HUES48 (cell line): Measurements from ENCODE around the gene DTYMK.
A peak's percentile ranks its signal among the peaks of the same experiment; 100 is the strongest.
"Not testable (repeated sequence)": the region's sequence is repeated elsewhere in the genome, so short reads cannot be mapped to it uniquely, and the experiment has no call there.

Experiments
- H3K27ac ChIP-seq: one replicate; pipeline ENCODE4 v1.7.0; 2013; ENCODE audit warnings: low read depth, low read length, inconsistent platforms
- H3K27me3 ChIP-seq: 2 replicates; pipeline ENCODE4 v1.6.1; 2013; ENCODE audit warnings: mild to moderate bottlenecking, low read length; ENCODE audit not compliant: control insufficient read depth, insufficient read depth
- H3K36me3 ChIP-seq: 2 replicates; pipeline ENCODE4 v1.6.1; 2013; ENCODE audit warnings: low read length; ENCODE audit not compliant: control insufficient read depth, insufficient read depth
- H3K4me1 ChIP-seq: 2 replicates; pipeline ENCODE4 v1.6.1; 2013; ENCODE audit warnings: mild to moderate bottlenecking, low read length; ENCODE audit not compliant: control insufficient read depth, insufficient read depth
- H3K4me3 ChIP-seq: 2 replicates; pipeline ENCODE4 v1.5.1; 2013; ENCODE audit warnings: mild to moderate bottlenecking, low read depth, low read length
- H3K9ac ChIP-seq: 2 replicates; pipeline ENCODE4 v1.6.1; 2013; ENCODE audit warnings: mild to moderate bottlenecking, low read depth, low read length, moderate library complexity
- H3K9me3 ChIP-seq: 2 replicates; pipeline ENCODE4 v1.6.1; 2013; ENCODE audit warnings: low read length; ENCODE audit not compliant: control insufficient read depth, insufficient read depth

DTYMK gene, protein sequence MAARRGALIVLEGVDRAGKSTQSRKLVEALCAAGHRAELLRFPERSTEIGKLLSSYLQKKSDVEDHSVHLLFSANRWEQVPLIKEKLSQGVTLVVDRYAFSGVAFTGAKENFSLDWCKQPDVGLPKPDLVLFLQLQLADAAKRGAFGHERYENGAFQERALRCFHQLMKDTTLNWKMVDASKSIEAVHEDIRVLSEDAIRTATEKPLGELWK

DNA sequence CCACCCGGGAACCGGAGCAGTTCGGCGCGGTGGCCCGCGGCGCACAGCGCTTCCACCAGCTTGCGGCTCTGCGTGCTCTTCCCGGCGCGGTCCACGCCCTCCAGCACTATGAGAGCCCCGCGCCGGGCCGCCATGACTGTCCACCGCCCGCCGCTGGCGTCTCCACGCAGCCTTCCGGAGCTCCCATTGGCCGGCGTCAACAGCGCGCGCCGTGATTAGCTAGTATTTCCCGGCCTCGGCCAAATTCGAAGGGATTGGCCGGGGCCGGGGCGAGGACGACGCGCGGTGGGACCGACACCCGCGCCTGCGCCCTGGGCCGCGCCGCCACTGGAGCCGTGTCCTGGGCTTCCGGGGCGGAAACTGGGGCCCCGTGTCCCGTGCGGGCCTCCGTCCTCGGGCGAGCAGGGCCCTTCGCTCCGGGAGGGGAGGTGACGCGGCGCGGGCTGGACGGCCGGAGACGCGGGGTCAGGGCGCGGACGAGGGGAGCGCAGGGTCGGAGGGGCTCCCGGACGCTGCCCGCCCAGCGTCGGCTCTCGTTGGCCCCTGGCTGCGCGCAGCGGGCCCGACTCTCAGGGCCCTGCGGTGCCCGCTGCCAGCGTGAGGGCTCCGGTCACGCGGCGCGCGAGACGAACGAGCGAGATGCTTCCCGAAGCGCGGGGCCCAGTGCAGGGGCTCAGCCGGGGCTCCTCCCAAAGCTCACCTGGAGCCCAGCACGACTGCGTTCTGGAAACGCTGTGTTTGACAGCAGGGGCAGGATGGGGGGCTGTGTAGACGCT, at the start of gene DTYMK:
Gene DTYMK, minus strand, starts transcription at position 166 of the 776 bp plus-strand sequence. Its CDS starts 32 bp downstream, at position 134.
- H3K4me1 ChIP-seq = peaks cover 7% of the 10 kb centered on the region
- peak within 1 kb of the TSS; percentile 89 for H3K9ac ChIP-seq
- H3K27me3 ChIP-seq = no peaks in the 10 kb centered on the region
- no peaks in the 10 kb centered on the region for H3K9me3 ChIP-seq
- peaks cover 59% of the 10 kb centered on the region for H3K36me3 ChIP-seq
- H3K4me3 ChIP-seq = peak within 1 kb of the TSS; percentile 90
- H3K27ac ChIP-seq = peak within 1 kb of the TSS; percentile 87

DNA sequence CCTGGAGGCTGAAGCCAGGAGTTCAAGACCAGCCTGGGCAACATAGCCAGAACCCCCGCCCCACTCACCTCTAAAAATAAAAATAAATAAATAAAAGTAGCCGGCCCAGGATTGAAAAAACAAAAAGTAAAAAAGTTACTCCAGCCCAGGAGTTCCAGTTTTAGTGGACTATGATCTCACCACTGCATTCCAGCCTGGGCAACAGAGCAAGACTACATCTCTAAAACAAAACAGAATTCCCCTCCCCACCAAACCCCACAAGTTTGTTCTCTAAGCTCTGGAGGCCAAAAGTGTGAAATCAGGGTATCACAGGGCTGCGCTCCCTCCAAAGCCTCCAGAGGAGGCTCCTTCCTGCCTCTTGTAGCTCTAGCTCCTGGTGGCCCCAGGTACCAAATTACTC, 49.5 kb upstream of the DTYMK start:
- Histone ChIP-seq H3K27ac (no peak overlapping the region), H3K4me3 (no peak overlapping the region), H3K9ac (no peak overlapping the region), H3K27me3 (peaks cover 9% of the 10 kb centered on the region; the same call in 1 of the 2 replicates), H3K4me1 (no peaks in the 10 kb centered on the region), H3K9me3 (no peaks in the 10 kb centered on the region), H3K36me3 (no peaks in the 10 kb centered on the region)

DNA sequence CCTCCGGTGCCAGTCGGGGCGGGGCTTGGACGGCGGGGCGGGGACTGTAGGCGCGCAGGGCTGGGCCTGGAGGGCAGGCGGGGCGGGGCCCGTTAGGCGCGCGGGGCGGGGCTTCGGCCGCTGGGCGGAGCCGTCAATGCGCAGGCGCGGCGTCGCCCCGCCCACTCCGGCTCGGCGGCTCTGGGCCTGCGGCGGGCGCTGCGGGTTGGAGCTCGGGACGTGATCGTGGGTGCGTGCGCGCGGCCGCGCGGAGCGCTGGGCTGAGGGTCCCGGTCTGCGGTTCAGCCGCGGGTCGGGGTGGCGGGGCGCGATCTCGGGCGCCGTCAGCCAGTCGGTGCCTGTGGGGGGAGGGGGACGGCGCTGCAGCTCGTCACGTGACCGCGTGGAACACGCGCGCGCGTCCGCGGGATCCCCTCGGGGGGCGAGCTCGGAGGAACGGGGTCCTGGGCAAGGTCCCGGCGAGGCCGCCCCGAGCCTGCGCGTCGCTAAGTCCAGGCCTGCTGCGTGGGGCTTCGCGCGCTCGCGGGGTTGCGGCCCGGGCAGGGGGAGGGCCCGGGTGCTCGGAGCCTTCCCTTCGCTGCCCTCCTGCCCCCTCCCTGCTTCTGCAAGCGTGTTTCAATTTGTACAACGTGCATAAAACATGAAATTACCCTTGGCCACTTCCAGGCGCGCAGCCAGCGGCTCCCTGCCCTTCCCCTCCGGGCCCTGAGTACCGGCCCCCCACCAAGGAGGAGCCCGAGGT, 48.0 kb upstream of the DTYMK start, which contains the start of gene D2HGDH:
Gene D2HGDH, plus strand, starts transcription at position 164 of the 742 bp plus-strand sequence. CDS start 595 bp downstream, outside the sequence.
- no peaks in the 10 kb centered on the region for H3K36me3 ChIP-seq
- H3K9ac ChIP-seq = peak within 1 kb of the TSS; percentile 51; the same call in 1 of the 2 replicates
- peak within 1 kb of the TSS; percentile 47 for H3K27ac ChIP-seq

DNA sequence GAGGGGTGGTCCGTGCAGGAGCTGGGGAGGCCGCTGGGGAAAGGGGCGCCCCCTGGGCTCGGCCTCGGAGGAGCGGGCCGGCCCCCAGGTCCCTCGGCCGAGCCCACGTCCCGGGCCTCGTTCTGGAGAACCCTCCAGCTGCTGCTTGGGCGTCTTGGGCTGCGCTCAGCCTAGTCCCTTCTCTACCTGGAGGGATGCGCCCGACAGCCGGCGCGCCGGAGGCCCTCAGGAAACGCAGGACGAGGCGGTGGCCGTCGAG, 47.5 kb upstream of the DTYMK start:
- peak overlapping the region; percentile 60 for H3K4me3 ChIP-seq
- peaks cover 9% of the 10 kb centered on the region; the same call in 1 of the 2 replicates for H3K27me3 ChIP-seq
- H3K27ac ChIP-seq = no peak overlapping the region
- H3K9me3 ChIP-seq = no peaks in the 10 kb centered on the region
- no peak overlapping the region for H3K9ac ChIP-seq
- H3K4me1 ChIP-seq = no peaks in the 10 kb centered on the region
- H3K36me3 ChIP-seq = no peaks in the 10 kb centered on the region

More for the DNA sequence above, 48.0 kb upstream of the DTYMK start, which contains the start of gene D2HGDH:
- peaks cover 9% of the 10 kb centered on the region; the same call in 1 of the 2 replicates for H3K27me3 ChIP-seq
- no peaks in the 10 kb centered on the region for H3K9me3 ChIP-seq
- no peaks in the 10 kb centered on the region for H3K4me1 ChIP-seq
- H3K4me3 ChIP-seq = peak within 1 kb of the TSS; percentile 83

DNA sequence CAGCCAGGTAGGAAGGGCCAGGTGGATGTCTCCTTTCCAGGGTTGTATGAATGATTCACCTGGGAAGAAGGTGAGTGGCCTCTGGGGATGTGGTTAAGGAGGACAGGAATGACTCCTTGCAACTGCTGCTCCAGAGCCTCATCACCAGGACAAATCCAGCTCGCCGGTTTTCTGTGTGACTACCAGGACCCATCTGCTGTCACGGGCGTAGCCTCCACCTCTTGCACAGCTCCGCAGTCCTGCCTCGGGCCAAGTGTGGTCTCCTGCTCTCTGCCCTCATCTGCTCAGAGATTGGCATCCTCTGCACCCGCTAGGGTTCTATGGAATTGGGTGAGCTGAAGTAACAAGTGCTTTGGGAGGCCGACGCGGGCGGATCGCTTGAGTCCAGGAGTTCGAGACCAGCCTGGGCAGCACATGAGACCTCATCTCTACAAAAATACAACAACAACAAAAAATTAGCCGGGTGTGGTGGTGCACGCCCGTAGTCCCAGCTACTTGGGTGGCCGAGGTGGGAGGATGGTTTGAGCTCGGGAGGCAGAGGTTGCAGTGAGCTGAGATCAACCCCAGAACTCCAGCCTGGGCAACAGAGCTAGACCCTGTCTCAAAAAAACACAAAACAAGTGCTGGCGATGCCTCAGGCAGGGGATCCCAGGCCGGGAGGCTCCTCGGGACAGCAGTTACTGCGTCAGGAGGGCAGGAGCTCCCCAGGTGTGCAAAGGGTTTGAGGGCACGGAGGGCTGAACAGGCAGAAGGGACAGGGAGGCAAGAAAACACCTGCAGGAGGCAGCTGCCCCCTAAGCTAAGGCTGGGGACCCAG, 47.0 kb upstream of the DTYMK start:
- H3K27ac ChIP-seq = no peak overlapping the region
- H3K36me3 ChIP-seq = 0 out of 2 replicates have a peak, but pooled peaks cover 1% of the 10 kb centered on the region
- no peaks in the 10 kb centered on the region for H3K9me3 ChIP-seq
- peaks cover 9% of the 10 kb centered on the region; the same call in 1 of the 2 replicates for H3K27me3 ChIP-seq
- H3K4me3 ChIP-seq = peak overlapping the region; percentile 60
- no peaks in the 10 kb centered on the region for H3K4me1 ChIP-seq
- H3K9ac ChIP-seq = no peak overlapping the region

DNA sequence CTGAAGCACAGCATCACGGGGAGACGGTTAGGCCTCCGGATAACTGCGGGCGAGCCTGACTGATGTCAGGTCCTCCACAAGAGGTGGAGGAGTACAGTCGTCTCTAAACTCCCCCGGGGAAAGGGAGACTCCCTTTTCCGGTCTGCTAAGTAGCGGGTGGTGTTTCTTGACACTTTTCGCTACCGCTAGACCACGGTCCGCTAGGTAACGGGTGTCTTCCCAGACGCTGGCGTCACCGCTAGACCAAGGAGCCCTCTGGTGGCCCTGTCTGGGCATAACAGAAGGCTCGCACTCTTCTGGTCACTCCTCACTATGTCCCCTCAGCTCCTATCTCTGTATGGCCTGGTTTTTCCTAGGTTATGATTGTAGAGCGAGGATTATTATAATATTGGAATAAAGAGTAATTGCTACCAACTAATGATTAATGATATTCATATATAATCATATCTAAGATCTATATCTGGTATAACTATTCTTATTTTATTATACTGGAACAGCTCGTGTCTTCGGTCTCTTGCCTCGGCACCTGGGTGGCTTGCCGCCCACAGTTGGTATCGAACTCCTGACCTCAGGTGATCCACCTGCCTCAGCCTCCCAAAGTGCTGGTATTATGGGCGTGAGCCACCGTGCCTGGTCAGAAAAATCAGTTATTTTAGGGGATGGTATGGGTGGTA, 46.0 kb upstream of the DTYMK start:
- H3K9me3 ChIP-seq, H3K27me3 ChIP-seq, H3K36me3 ChIP-seq, H3K4me3 ChIP-seq, H3K4me1 ChIP-seq, H3K9ac ChIP-seq, H3K27ac ChIP-seq: not testable (repeated sequence)

DNA sequence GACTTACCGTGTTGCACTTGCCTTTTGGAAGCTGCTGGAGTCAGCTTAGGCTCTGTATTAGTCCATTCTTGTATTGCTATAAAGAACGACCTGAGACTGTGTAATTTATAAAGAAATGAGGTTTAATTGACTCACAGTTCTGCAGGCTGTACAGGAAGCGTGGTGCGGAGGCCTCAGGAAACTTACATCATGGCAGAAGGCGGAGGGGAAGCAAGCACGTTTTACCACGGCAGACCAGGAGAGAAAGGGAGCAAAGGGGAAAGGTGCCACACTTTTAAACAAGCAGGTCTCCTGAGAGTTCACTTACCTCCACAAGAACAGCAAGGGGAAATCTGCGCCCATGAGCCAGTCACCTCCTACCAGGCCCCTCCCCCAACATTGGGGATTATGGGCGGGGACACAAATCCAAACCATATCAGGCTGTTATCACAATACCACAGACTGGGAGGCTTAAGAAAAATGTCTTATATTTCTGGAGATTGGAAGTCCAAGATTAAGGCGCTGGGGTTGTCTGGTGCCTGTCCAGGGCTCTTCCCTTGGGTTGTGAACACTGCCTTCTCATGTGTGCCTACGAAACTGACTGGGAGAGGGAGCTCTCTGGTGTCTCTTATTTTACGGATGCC, 44.2 kb upstream of the DTYMK start:
- H3K9ac ChIP-seq = no peak overlapping the region
- peaks cover 9% of the 10 kb centered on the region; the same call in 1 of the 2 replicates for H3K27me3 ChIP-seq
- no peaks in the 10 kb centered on the region for H3K9me3 ChIP-seq
- H3K4me1 ChIP-seq = no peaks in the 10 kb centered on the region
- peaks cover 14% of the 10 kb centered on the region; the same call in 1 of the 2 replicates for H3K36me3 ChIP-seq
- no peak overlapping the region for H3K4me3 ChIP-seq
- H3K27ac ChIP-seq = no peak overlapping the region

DNA sequence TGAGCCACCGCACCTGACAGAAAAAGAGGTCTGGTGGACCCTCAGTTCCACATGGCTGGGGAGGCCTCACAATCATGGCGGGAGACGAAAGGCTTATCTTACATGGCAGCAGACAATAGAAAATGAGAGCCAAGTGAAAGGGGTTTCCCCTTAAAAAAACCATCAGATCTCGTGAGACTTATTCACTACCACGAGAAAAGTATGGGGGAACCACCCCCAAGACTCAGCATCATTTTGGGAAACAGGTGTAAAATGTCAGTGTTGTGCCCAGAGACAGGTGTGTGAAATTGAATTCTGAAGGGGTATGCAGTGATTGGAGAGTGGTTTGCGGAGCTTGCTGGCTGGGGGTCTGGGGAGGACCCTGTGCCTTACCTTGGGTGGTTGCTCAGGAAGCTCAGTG, 43.3 kb upstream of the DTYMK start:
- Histone ChIP-seq H3K27me3 (peaks cover 9% of the 10 kb centered on the region; the same call in 1 of the 2 replicates), H3K9me3 (no peaks in the 10 kb centered on the region), H3K36me3 (peaks cover 19% of the 10 kb centered on the region; the same call in 1 of the 2 replicates), H3K9ac (no peak overlapping the region), H3K27ac (no peak overlapping the region), H3K4me3 (no peak overlapping the region), H3K4me1 (no peaks in the 10 kb centered on the region)

DNA sequence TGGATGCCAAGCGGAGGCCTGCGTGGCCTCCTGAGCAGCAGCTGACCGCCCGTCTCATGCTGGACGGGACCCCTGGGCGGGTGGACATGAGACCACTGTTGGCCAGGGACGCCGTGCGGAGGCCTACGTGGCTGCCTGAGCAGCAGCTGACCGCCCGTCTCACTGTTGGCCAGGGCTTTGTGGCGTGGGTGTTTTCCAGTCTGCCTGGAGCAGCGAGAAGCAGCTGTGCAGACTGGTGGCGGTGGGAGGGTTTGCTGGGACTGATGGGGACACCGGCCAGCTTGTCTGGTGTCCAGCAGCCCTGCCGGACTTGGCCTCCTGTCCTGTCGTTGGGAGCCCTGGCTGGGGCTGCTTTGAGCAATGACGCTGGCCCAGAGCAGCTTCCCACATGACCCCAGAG, 42.0 kb upstream of the DTYMK start:
- Histone ChIP-seq H3K4me1 (no peaks in the 10 kb centered on the region), H3K9me3 (no peaks in the 10 kb centered on the region), H3K27me3 (peaks cover 5% of the 10 kb centered on the region; the same call in 1 of the 2 replicates), H3K9ac (no peak overlapping the region), H3K4me3 (no peak overlapping the region), H3K27ac (no peak overlapping the region), H3K36me3 (peaks cover 28% of the 10 kb centered on the region)
